Right renal pelvis (tissue), 4 donors: ENCODE data around the gene MEIS1. TPM values are rescaled to one million over a fixed set of nuclear protein-coding genes. Genes with fewer than 3 reads are reported as not detected.

ENCODE experiments used
- DNase-seq, 4 donors: peaks; one replicate each; pipeline ENCODE4 v3.0.0-alpha.2; 2013; ENCODE audit warnings: low read depth in 4 of 4, low spot score in 3 of 4, missing footprints in 1 of 4
- polyA plus RNA-seq, 4 donors: library from polyadenylated mRNA; unstranded; fragments of 120-200 nt; gene quantifications; one replicate each; pipeline ENCODE4 v1.2.1, GENCODE V29; 2013; ENCODE audit not compliant: insufficient read length in 4 of 4

The MEIS1 gene
- polyA plus RNA-seq, 4 donors = 100 to 142 (median 115) TPM

GRCh38 chr2:66443186-66443978 lies 8.5 kb downstream of the MEIS1 start:
- DNase-seq = no peak

GRCh38 chr2:66443979-66444861 lies 9.3 kb downstream of the MEIS1 start:
- no peak for DNase-seq

GRCh38 chr2:66445076-66445924 lies 10.4 kb downstream of the MEIS1 start:
- no peak for DNase-seq

- DNase-seq = no peak
These were observed 11.3 kb downstream of the MEIS1 start for GRCh38 chr2:66445925-66446871.

- DNase-seq = no peak
These were observed 12.0 kb downstream of the MEIS1 start for GRCh38 chr2:66446941-66447340.

- DNase-seq = no peak
These were observed 12.8 kb downstream of the MEIS1 start for GRCh38 chr2:66447677-66448076.

- no peak for DNase-seq
These were observed 13.4 kb downstream of the MEIS1 start for GRCh38 chr2:66448136-66448991.

- no peak for DNase-seq
These were observed 17.3 kb downstream of the MEIS1 start for GRCh38 chr2:66452214-66452613.

- no peak for DNase-seq
These were observed 18.0 kb downstream of the MEIS1 start for GRCh38 chr2:66452917-66453316.

GRCh38 chr2:66455490-66455889 lies 20.6 kb downstream of the MEIS1 start:
- DNase-seq = no peak

- no peak for DNase-seq
These were observed 21.5 kb downstream of the MEIS1 start for GRCh38 chr2:66456183-66457041.

- DNase-seq = no peak
These were observed 22.6 kb downstream of the MEIS1 start for GRCh38 chr2:66457545-66457944.

GRCh38 chr2:66460031-66460430 lies 25.1 kb downstream of the MEIS1 start:
- DNase-seq = no peak

GRCh38 chr2:66461001-66461663 lies 26.2 kb downstream of the MEIS1 start:
- DNase-seq = no peak

GRCh38 chr2:66461664-66462500 lies 27.0 kb downstream of the MEIS1 start:
- no peak for DNase-seq

- DNase-seq = no peak
These were observed 27.5 kb downstream of the MEIS1 start for GRCh38 chr2:66462501-66462825.
